ENCODE results near the gene PHACTR3.

GRCh38 chr20:59731376-59731775, 127.0 kb downstream of the PHACTR3 start:
- TF ChIP-seq CTCF (IDR thresholded peaks at IDR 0.05) (no peak), POLR2A (IDR thresholded peaks at IDR 0.05) (no peak)
